ENCODE results near the gene MED23. TPM values are rescaled to one million over a fixed set of nuclear protein-coding genes. Genes with fewer than 3 reads are reported as not detected.

MED23 gene
- total RNA-seq, 1 donor from 2014 or later, result 37.3 TPM

GRCh38 chr6:131597446-131597845 is 30.6 kb downstream of the MED23 start:
- Mint-ChIP-seq H3K27me3 (ENCODE audit: insufficient read depth, low read depth) (no peaks in the 10 kb centered on the region), H3K9me3 (no peaks in the 10 kb centered on the region), H3K27ac (no peak overlapping the region), H3K4me3 (no peak overlapping the region), H3K36me3 (peaks cover 23% of the 10 kb centered on the region), H3K4me1 (no peaks in the 10 kb centered on the region)
- H3K4me2 ChIP-seq, result no peak overlapping the region
- H3K4me3 ChIP-seq, result no peak overlapping the region
- peaks cover 17% of the 10 kb centered on the region for H3K36me3 ChIP-seq
- H3K9me3 ChIP-seq (ENCODE audit: low read depth), result no peaks in the 10 kb centered on the region
- no peak overlapping the region for H3K27ac ChIP-seq
- DNase-seq (ENCODE audit: low spot score), result no peak
- H2AFZ ChIP-seq (replicated peaks), result no peak overlapping the region
- no peaks in the 10 kb centered on the region for H3K27me3 ChIP-seq
- H3K79me2 ChIP-seq (ENCODE audit: low read depth), result no peaks in the 10 kb centered on the region
- no peaks in the 10 kb centered on the region for H4K20me1 ChIP-seq (ENCODE audit: low read depth)
- H3K9ac ChIP-seq, result no peak overlapping the region
- H3F3A ChIP-seq (ENCODE audit: low read depth), result no peaks in the 10 kb centered on the region
- no peaks in the 10 kb centered on the region for H3K4me1 ChIP-seq
- no peak for TF ChIP-seq EZH2 (IDR thresholded peaks at IDR 0.05)
- peak; percentile 43 for TF ChIP-seq CTCF (IDR thresholded peaks at IDR 0.05)

- Mint-ChIP-seq H3K4me1 (no peaks in the 10 kb centered on the region), H3K36me3 (peaks cover 30% of the 10 kb centered on the region), H3K4me3 (no peak overlapping the region), H3K27me3 (ENCODE audit: insufficient read depth, low read depth) (no peaks in the 10 kb centered on the region), H3K9me3 (no peaks in the 10 kb centered on the region), H3K27ac (no peak overlapping the region)
- no peak overlapping the region for H3K4me2 ChIP-seq
- H3K4me1 ChIP-seq, result no peaks in the 10 kb centered on the region
- H4K20me1 ChIP-seq (ENCODE audit: low read depth), result no peaks in the 10 kb centered on the region
- H3K27ac ChIP-seq, result no peak overlapping the region
- no peaks in the 10 kb centered on the region for H3K27me3 ChIP-seq
- H3K4me3 ChIP-seq, result no peak overlapping the region
- no peaks in the 10 kb centered on the region for H3K79me2 ChIP-seq (ENCODE audit: low read depth)
- TF ChIP-seq EZH2phosphoT487 (IDR thresholded peaks at IDR 0.05) (no peak), EZH2 (IDR thresholded peaks at IDR 0.05) (no peak), CTCF (IDR thresholded peaks at IDR 0.05) (no peak)
- no peak overlapping the region for H3K9ac ChIP-seq
- no peak for DNase-seq (ENCODE audit: low spot score)
- H3K36me3 ChIP-seq, result peaks cover 7% of the 10 kb centered on the region
- no peaks in the 10 kb centered on the region for H3F3A ChIP-seq (ENCODE audit: low read depth)
- no peak overlapping the region for H2AFZ ChIP-seq (replicated peaks)
- H3K9me3 ChIP-seq (ENCODE audit: low read depth), result no peaks in the 10 kb centered on the region
Observed at GRCh38 chr6:131594074-131594473, 34.0 kb downstream of the MED23 start.

GRCh38 chr6:131592935-131593334 is 35.1 kb downstream of the MED23 start:
- Mint-ChIP-seq H3K9me3 (no peaks in the 10 kb centered on the region), H3K4me3 (no peak overlapping the region), H3K27me3 (ENCODE audit: insufficient read depth, low read depth) (no peaks in the 10 kb centered on the region), H3K27ac (no peak overlapping the region), H3K36me3 (peaks cover 32% of the 10 kb centered on the region), H3K4me1 (no peaks in the 10 kb centered on the region)
- no peaks in the 10 kb centered on the region for H3K27me3 ChIP-seq
- peaks cover 7% of the 10 kb centered on the region for H3K36me3 ChIP-seq
- no peaks in the 10 kb centered on the region for H3F3A ChIP-seq (ENCODE audit: low read depth)
- no peak overlapping the region for H3K27ac ChIP-seq
- H3K4me3 ChIP-seq, result no peak overlapping the region
- no peaks in the 10 kb centered on the region for H3K79me2 ChIP-seq (ENCODE audit: low read depth)
- no peak overlapping the region for H2AFZ ChIP-seq (replicated peaks)
- H3K9me3 ChIP-seq (ENCODE audit: low read depth), result no peaks in the 10 kb centered on the region
- H4K20me1 ChIP-seq (ENCODE audit: low read depth), result no peaks in the 10 kb centered on the region
- no peak overlapping the region for H3K9ac ChIP-seq
- no peak for DNase-seq (ENCODE audit: low spot score)
- H3K4me2 ChIP-seq, result no peak overlapping the region
- no peaks in the 10 kb centered on the region for H3K4me1 ChIP-seq
- TF ChIP-seq EZH2phosphoT487 (IDR thresholded peaks at IDR 0.05) (no peak), EZH2 (IDR thresholded peaks at IDR 0.05) (no peak), CTCF (IDR thresholded peaks at IDR 0.05) (no peak)

Data from neural progenitor cell (in vitro differentiated cells).